ENCODE data around the gene DNMT1.

Gene DNMT1

DNA sequence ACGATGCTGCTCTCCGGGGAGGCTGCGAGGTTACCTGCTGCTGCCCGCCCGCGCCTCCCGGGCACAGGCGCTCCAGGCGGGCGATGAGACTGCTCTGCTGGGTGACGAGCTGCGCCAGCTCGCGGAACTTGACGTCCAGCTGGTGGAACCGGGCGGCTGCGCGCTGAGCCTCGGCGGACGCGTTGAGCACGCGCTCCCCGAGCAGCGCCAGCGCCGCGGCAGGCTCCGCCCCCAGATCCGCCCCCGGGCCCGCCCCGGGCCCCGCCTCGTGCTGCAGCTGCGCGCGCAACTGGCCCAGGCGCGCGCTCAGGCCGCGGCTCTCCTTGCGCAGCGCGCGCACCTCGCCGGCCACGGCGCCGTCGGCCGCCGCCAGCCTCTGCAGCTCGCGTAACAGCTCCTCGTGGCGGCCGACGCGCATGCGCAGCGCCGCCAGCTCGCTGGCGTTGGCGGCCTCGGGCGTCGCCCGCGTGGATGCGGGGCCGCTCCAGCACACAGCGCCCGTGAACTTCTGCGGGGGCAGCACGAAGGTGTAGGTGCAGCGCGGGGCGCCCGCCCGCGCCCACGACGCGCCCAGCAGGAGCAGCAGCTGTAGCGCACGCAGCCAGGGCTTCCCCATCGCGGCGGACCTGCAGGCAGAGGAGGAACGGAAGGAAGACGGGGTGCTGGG lies 98.7 kb downstream of the DNMT1 start:
- H3K36me3 Mint-ChIP-seq: peaks cover 40% of the 10 kb centered on the region
- peaks cover 57% of the 10 kb centered on the region for H3K4me1 Mint-ChIP-seq

GRCh38 chr19:10095622-10095947 lies 99.2 kb downstream of the DNMT1 start:
- Mint-ChIP-seq H3K4me3 (peak overlapping the region; percentile 30), H3K27ac (peak overlapping the region; percentile 62), H3K36me3 (peaks cover 38% of the 10 kb centered on the region), H3K27me3 (no peaks in the 10 kb centered on the region), H3K4me1 (peaks cover 52% of the 10 kb centered on the region), H3K9me3 (no peaks in the 10 kb centered on the region)
- no peak for ATAC-seq

More for the DNA sequence above, 98.7 kb downstream of the DNMT1 start:
- H3K9me3 Mint-ChIP-seq: no peaks in the 10 kb centered on the region
- peak overlapping the region; percentile 62 for H3K27ac Mint-ChIP-seq
- ATAC-seq: peak; percentile 95
- H3K4me3 Mint-ChIP-seq: peak overlapping the region; percentile 64
- no peaks in the 10 kb centered on the region for H3K27me3 Mint-ChIP-seq

- no peak for ATAC-seq
- Mint-ChIP-seq H3K36me3 (peaks cover 48% of the 10 kb centered on the region), H3K4me3 (no peak overlapping the region), H3K4me1 (peaks cover 43% of the 10 kb centered on the region), H3K27ac (peak overlapping the region; percentile 40), H3K27me3 (no peaks in the 10 kb centered on the region), H3K9me3 (no peaks in the 10 kb centered on the region)
These were observed 101.2 kb downstream of the DNMT1 start for GRCh38 chr19:10093295-10094186.

GRCh38 chr19:10092648-10093294 lies 102.0 kb downstream of the DNMT1 start:
- Mint-ChIP-seq H3K27ac (peak overlapping the region; percentile 36), H3K27me3 (no peaks in the 10 kb centered on the region), H3K4me3 (peak overlapping the region; percentile 2), H3K36me3 (peaks cover 50% of the 10 kb centered on the region), H3K9me3 (no peaks in the 10 kb centered on the region), H3K4me1 (peaks cover 44% of the 10 kb centered on the region)
- ATAC-seq: no peak

DNA sequence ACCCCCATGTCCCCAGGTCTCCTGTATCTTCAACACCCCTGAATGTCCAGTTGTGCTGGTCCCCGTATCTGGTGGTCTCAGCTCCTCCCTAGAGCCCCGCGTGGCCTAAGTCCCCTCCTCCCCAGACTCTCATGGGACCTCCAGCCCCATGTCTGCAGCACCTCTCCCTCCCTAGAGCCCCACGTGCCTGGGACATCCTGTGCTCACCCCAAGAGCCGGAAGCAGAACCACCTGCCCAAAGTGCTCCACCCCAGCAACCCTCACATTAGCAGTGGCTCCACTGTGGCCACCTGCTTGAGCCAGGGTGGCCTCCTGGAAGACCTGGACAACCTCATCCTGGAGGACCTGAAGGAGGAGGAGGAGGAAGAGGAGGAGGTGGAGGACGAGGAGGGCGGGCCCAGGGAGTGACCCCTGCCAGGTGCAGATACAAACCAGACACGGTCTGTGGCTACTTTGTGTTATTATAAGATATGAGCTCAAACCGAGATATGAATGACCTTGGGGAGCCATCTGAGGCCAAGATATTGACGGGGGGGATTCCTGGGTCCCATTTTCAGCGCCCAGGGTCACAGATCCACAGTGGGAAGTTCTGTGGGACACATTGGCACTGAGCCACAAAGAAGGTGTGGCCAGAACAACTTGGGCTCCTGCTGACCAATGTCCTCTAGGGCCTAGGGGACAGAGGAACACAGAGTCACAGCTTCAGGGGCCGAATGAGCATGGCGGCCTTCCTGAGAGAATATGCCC lies 102.7 kb downstream of the DNMT1 start:
- Mint-ChIP-seq H3K4me3 (peak overlapping the region; percentile 18), H3K27ac (peak overlapping the region; percentile 82), H3K27me3 (no peaks in the 10 kb centered on the region), H3K9me3 (no peaks in the 10 kb centered on the region), H3K36me3 (peaks cover 57% of the 10 kb centered on the region), H3K4me1 (peaks cover 51% of the 10 kb centered on the region)
- ATAC-seq: peak; percentile 53

GRCh38 chr19:10091370-10091687 lies 103.4 kb downstream of the DNMT1 start:
- no peak overlapping the region for H3K4me3 Mint-ChIP-seq
- H3K9me3 Mint-ChIP-seq: no peaks in the 10 kb centered on the region
- no peaks in the 10 kb centered on the region for H3K27me3 Mint-ChIP-seq
- no peak for ATAC-seq
- peaks cover 61% of the 10 kb centered on the region for H3K36me3 Mint-ChIP-seq
- peak overlapping the region; percentile 82 for H3K27ac Mint-ChIP-seq
- H3K4me1 Mint-ChIP-seq: peaks cover 54% of the 10 kb centered on the region

GRCh38 chr19:10089801-10090375 lies 104.9 kb downstream of the DNMT1 start:
- Mint-ChIP-seq H3K9me3 (no peaks in the 10 kb centered on the region), H3K27ac (peak overlapping the region; percentile 35), H3K4me3 (no peak overlapping the region), H3K36me3 (peaks cover 61% of the 10 kb centered on the region), H3K27me3 (no peaks in the 10 kb centered on the region), H3K4me1 (peaks cover 52% of the 10 kb centered on the region)
- no peak for ATAC-seq

DNA sequence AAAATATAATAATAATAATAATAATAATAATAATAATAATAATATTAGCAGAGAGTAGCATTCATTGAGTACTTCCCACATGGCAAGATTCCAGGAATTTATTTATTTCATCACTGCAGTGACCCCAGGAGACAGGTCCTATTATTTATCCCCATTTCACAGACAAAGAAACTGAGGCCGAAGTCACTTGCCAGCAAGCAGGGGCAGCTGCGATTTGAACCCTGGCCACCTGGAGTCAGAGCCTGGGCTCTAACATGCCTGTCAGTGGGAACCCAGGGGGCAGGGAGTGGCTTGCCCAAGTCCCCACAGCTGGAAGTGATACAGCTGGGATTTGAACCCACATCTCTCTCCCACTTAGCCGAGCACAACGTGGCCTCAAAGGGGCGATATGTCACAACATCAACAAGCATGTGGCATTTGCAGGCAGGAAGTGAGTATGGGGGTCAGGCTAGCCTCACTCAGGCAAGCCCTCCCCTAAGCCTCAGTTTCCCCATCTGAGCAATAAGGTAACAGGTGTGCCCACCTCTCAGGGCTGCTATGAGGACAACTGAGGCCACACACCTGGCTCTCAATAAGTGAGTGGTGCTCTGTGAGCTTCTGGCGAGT lies 105.7 kb downstream of the DNMT1 start:
- Mint-ChIP-seq H3K4me3 (no peak overlapping the region), H3K4me1 (peaks cover 51% of the 10 kb centered on the region), H3K9me3 (no peaks in the 10 kb centered on the region), H3K27ac (peak overlapping the region; percentile 35), H3K27me3 (no peaks in the 10 kb centered on the region), H3K36me3 (peaks cover 53% of the 10 kb centered on the region)
- ATAC-seq: no peak

- Mint-ChIP-seq H3K36me3 (peaks cover 38% of the 10 kb centered on the region), H3K9me3 (no peaks in the 10 kb centered on the region), H3K27ac (peak overlapping the region; percentile 86), H3K4me1 (peaks cover 35% of the 10 kb centered on the region), H3K4me3 (peak overlapping the region; percentile 91), H3K27me3 (no peaks in the 10 kb centered on the region)
- no peak for ATAC-seq
These were observed 107.3 kb downstream of the DNMT1 start for GRCh38 chr19:10087296-10088061.

DNA sequence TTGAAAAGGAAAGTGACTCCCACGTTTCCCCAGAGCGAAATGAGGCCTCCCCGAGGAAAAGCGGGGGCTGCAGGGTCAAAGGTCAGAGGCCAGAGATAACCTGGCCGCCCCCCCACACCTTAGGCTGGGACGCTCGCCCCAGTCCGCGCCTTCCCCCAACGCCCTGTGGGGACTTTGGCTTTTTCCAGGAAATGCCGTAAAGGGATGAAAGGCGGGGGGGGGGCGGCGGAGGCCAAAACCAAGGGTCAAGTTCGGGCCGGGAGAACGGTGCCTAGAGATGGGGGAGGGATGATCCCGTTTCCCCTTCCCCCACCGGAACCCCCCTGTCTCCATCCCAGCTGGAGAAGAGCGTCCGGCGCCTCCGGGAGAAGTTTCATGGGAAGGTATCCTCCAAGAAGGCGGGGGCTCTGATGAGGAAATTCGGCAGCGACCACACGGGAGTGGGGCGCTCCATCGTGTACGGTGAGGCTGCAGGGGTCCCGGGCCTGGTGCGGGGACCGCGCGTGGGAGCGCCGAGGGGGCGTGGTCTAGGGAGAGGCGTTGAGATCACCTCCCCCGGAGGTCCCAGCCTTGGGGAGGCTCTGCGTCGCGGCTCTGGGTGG lies 108.1 kb downstream of the DNMT1 start:
- Mint-ChIP-seq H3K4me3 (peak overlapping the region; percentile 91), H3K4me1 (peaks cover 28% of the 10 kb centered on the region), H3K27me3 (no peaks in the 10 kb centered on the region), H3K9me3 (no peaks in the 10 kb centered on the region), H3K27ac (peak overlapping the region; percentile 86), H3K36me3 (peaks cover 32% of the 10 kb centered on the region)
- peak; percentile 31 for ATAC-seq

GRCh38 chr19:10085641-10086590 lies 108.8 kb downstream of the DNMT1 start, which contains the start of gene SHFL:
Gene SHFL (plus strand): TSS chr19:10086317. CDS start chr19:10086428, 111 bp downstream.
- no peaks in the 10 kb centered on the region for H3K27me3 Mint-ChIP-seq
- H3K27ac Mint-ChIP-seq: peak within 1 kb of the TSS; percentile 86

DNA sequence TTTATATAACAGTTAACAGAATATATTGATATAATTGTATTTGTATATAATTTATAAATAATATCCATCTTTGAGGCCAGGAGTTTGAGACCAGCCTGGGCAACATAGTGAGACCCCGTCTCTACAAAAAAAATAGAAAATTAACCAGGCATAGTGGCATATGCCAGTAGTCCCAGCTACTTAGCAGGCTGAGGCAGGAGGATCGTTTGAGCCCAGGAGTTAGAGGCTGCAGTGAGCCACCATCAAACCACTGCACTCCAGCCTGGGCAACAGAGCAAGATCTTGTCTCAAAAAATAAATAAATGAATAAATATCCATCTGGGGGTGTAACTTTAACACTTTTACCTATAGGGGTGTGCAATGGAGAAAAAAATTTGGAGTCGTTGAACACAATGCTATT lies 110.0 kb downstream of the DNMT1 start:
- H3K27ac Mint-ChIP-seq: peak overlapping the region; percentile 86
- no peaks in the 10 kb centered on the region for H3K27me3 Mint-ChIP-seq

More at GRCh38 chr19:10085641-10086590, 108.8 kb downstream of the DNMT1 start, which contains the start of gene SHFL:
- Mint-ChIP-seq H3K4me3 (peak within 1 kb of the TSS; percentile 91), H3K9me3 (no peaks in the 10 kb centered on the region), H3K4me1 (peaks cover 23% of the 10 kb centered on the region), H3K36me3 (peaks cover 27% of the 10 kb centered on the region)
- peak; percentile 95 for ATAC-seq

More for the DNA sequence above, 110.0 kb downstream of the DNMT1 start:
- no peak for ATAC-seq
- Mint-ChIP-seq H3K36me3 (peaks cover 22% of the 10 kb centered on the region), H3K4me3 (peak overlapping the region; percentile 13), H3K9me3 (no peaks in the 10 kb centered on the region), H3K4me1 (peaks cover 19% of the 10 kb centered on the region)

All from stimulated activated memory B cell treated with anti-CD40 and anti-IgM and Interleukin-4, amounts not matched to agents 10 μg/mL and 1 μg/mL and 100 μg/mL, for 72 hours (primary cell).